T47D (cell line): ENCODE results near the gene RGS11.
"Not testable (repeated sequence)": the region's sequence is repeated elsewhere in the genome, so short reads cannot be mapped to it uniquely, and the experiment has no call there.

Experiments used
- DNase-seq, 2 experiments: peaks; one replicate each; pipeline versions ENCODE4 v3.0.0 to v3.0.0-alpha.2; 2011 to 2012; ENCODE audit warnings: low read depth in 1 of 2, low spot score in 1 of 2
- JUND ChIP-seq: IDR thresholded peaks from 2 replicates; pipeline ENCODE4 v1.6.1; 2012; ENCODE audit warnings: low read depth
- in situ Hi-C: cut with HindIII; loops from 2 replicates; pipeline ENCODE4 v1.10.0; 2016; ENCODE audit warnings: low sequenced_read_pairs, low pct_unique_long_range_greater_than_20kb

RGS11 gene

GRCh38 chr16:262121-262745 is 13.5 kb downstream of the RGS11 start:
- DNase-seq, result no peak
- in situ Hi-C loops, result no loop called here
- no peak for TF ChIP-seq JUND

GRCh38 chr16:261031-261691 is 14.6 kb downstream of the RGS11 start:
- TF ChIP-seq JUND, result no peak
- in situ Hi-C loops, result no loop called here
- DNase-seq, result no peak

DNA sequence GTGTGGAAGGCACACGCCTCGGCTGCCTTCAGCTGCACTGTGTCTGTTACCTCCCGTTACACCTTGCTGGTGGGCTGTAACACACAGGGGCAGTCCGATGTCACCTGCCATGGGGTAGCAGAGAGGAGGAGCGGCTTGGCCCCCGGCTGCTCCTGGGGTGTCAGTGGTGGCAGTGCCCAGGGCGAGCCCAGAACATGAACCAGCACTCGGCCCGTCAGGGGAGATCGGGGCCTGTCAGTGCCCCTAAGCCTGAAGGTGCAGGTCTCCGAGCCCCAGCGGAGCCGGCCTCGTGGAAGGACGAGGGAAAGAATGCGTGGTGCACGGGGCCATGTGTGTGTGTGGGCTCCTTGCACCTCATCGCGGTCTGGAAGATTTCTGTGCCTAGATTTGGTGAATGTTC is 15.4 kb downstream of the RGS11 start:
- DNase-seq, result no peak
- no peak for TF ChIP-seq JUND
- in situ Hi-C loops, result no loop called here

DNA sequence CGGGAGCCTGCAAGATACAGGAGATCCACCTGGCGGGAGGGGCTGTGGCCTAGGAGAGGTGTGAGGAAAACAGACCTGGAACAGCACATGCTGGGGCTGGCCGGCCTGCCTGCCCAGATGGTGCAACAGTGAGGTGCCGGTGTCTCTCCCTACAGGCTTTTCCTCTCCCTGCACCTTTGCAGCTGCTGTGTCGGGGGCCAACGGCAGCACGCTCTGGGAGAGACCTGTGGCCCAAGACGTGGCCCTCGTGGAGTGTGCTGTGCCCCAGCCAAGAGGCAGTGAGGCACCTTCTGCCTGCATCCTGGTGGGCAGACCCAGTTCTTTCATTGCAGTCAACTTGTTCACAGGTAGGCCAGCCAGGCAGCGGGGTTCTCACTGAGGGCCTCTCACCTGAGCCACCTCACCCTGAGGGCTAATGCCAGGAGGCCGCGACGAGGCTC is 15.9 kb downstream of the RGS11 start:
- no peak for DNase-seq
- no peak for TF ChIP-seq JUND
- in situ Hi-C loops, result no loop called here

- no peak for DNase-seq
- in situ Hi-C loops, result no loop called here
- no peak for TF ChIP-seq JUND
Measured at GRCh38 chr16:259226-259625, 16.5 kb downstream of the RGS11 start.

GRCh38 chr16:258091-258490 is 17.7 kb downstream of the RGS11 start:
- DNase-seq, in situ Hi-C loops: not testable (repeated sequence)

DNA sequence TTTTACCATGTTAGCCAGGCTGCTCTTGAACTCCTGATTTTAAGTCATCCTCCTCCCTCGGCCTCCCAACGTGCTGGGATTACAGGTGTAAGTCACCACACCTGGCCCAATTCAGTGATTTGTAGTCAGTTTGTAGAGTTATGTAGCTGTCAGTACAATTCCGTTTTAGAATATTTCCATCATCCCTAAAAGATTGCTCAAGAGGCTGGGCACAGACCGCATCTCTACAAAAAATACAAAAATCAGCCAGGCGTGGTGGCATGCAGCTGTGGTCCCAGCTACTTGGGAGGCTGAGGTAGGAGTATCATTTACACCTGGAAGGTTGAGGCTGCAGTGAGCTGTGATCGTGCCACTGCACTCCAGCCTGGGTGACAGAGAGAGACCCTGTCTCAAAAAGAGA is 20.6 kb downstream of the RGS11 start:
- in situ Hi-C loops, result no loop called here
- no peak for TF ChIP-seq JUND
- no peak for DNase-seq

GRCh38 chr16:254461-254860 is 21.3 kb downstream of the RGS11 start:
- in situ Hi-C loops, result no loop called here
- no peak for DNase-seq
- TF ChIP-seq JUND, result no peak

- DNase-seq, result no peak
- in situ Hi-C loops, result no loop called here
- TF ChIP-seq JUND, result no peak
Measured at GRCh38 chr16:253833-254232, 21.9 kb downstream of the RGS11 start.

DNA sequence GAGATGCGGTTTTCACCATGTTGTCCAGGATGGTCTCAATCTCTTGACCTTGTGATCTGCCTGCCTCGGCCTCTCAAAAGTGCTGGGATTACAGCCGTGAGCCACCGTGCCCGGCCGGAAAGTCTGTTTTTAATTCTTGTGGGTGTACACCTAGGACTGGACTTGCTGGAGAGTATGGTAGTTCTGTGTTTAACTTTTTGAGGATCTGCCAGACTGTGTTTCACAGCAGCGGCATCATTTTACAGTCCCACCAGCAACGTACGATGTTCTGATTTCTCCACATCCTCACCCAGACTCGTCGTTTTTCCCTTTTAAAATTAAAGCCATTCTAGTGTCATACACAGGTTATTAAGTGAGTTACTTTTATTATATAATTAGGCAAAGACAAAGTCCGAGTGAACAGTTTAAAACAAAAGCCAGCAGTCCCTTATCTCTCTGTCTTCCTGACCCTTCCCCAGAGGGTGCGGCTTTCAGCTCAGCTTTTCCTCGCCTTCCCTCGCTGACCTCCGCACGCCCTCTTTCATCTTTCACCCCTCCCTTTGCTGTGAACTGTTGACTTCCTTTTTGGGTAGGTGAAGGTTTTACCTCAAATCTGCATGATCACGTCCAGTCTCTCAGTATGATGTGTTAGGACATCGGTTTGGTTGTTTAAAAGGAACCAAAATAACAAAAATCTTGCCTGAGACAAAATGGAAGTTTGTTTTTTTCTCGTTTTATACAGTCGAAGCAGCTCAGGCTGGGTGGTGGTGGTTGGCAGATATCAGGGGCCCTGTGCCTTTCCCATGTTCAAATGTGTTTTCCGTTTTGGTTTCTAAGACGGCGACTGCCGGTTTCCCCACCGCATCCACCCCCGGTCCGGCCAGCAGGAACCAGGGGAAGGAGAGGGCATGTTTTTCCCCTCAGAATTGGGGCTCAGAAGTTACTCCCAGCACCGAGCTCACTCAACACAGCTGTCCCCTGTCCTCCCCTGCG is 23.1 kb downstream of the RGS11 start:
- DNase-seq, result no peak
- no peak for TF ChIP-seq JUND
- in situ Hi-C loops, result no loop called here

DNA sequence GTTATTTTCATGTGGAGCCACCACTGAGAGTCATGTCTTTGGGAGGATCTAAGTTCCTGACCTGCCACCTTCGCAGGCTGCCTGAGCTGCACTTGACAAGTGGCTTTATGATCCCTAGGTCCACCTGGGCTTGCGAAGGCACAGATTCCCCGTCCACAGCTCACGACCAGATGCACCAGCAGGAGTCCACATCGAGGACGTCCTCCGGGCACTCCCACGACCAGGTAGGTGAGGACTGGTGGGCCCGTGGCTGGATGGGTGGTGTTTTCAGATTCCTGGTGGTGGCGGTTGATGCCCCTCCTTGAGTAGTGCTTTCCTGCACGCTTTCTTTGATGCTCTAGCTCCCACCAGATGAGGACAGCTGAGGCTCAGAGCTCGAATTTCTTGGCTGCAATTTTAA is 26.3 kb downstream of the RGS11 start:
- no peak for DNase-seq

GRCh38 chr16:247027-247426 is 28.7 kb downstream of the RGS11 start:
- in situ Hi-C loops, result no loop called here
- no peak for DNase-seq
- TF ChIP-seq JUND, result no peak

More for the DNA sequence above, 26.3 kb downstream of the RGS11 start:
- in situ Hi-C loops, result no loop called here
- no peak for TF ChIP-seq JUND

- no peak for DNase-seq
- in situ Hi-C loops, result no loop called here
- no peak for TF ChIP-seq JUND
Measured at GRCh38 chr16:245105-245504, 30.6 kb downstream of the RGS11 start.
